K562 (cell line): ENCODE results near the gene MDC1. TPM values are rescaled to one million over a fixed set of nuclear protein-coding genes. Genes with fewer than 3 reads are reported as not detected.
"Not testable (repeated sequence)": the region's sequence is repeated elsewhere in the genome, so short reads cannot be mapped to it uniquely, and the experiment has no call there.

ENCODE experiments used
- ATAC-seq: fragments of 200-7000 bp; cut with Tn5 transposase; 3 replicates; pipeline ENCODE4 v1.9.1; 2020; ENCODE audit warnings: moderate library complexity
- BruUV-seq: library from RNA; stranded (reverse); fragments of 400-500 nt; replicated peaks from 2 replicates; lab custom pipeline; 2021; lab: Mats Ljungman, UMichigan
- CTCF ChIA-PET: fragments of 300-600 bp; formaldehyde crosslinking; extraction: SDS; loops from one replicate; lab custom pipeline; 2021; ENCODE audit warnings: low intra/inter-chr PET ratio; lab: Yijun Ruan, JAX
- POLR2A ChIA-PET: fragments of 300-600, 350-650 bp; sonication (Branson Sonifier 250); formaldehyde crosslinking; extraction: SDS; loops from one replicate; lab custom pipeline; 2021; ENCODE audit warnings: antibody characterized with exemption, inconsistent platforms; lab: Yijun Ruan, JAX
- DNase-seq, 4 experiments: peaks; one replicate each; pipeline versions ENCODE4 v3.0.0 to v3.0.0-alpha.2; 2011 to 2018; ENCODE audit warnings: low spot score in 3 of 4, mixed read lengths in 3 of 4; ENCODE audit errors: extremely low read depth in 1 of 4
- FAIRE-seq: peaks from 2 replicates; lab custom pipeline; 2011; peaks lifted over from hg19 to GRCh38; lab: Jason Lieb, UNC
- H2AFZ ChIP-seq: 2 replicates; pipeline ENCODE4 v1.6.0; 2011; ENCODE audit warnings: low read depth, low read length, control low read depth, inconsistent platforms
- H3K27ac ChIP-seq: fragments of 200-600 bp; 3 replicates; pipeline ENCODE4 v1.8.0; 2011; ENCODE audit warnings: low read depth, mild to moderate bottlenecking, control low read depth, inconsistent platforms, low read length, moderate library complexity, mixed read lengths; ENCODE audit errors: extremely low read depth
- H3K27me3 ChIP-seq, 2 experiments: fragments of 300-600 bp in 1 of 2; 2 replicates in 1 of 2; 3 replicates in 1 of 2; pipeline versions ENCODE4 v1.6.0 to v1.8.0; 2011; ENCODE audit warnings: inconsistent platforms in 2 of 2, low read length in 2 of 2, mild to moderate bottlenecking in 1 of 2, mixed read lengths in 1 of 2, moderate library complexity in 1 of 2; ENCODE audit not compliant: control insufficient read depth in 2 of 2, insufficient read depth in 2 of 2
- H3K36me3 ChIP-seq: fragments of 300-600 bp; 3 replicates; pipeline ENCODE4 v1.8.0; 2011; ENCODE audit warnings: mild to moderate bottlenecking, low read length, inconsistent platforms; ENCODE audit not compliant: control insufficient read depth, insufficient read depth
- H3K4me1 ChIP-seq, 2 experiments: fragments of 200-600 bp in 1 of 2; replicated peaks in 1 of 2; 2 replicates in 1 of 2; 3 replicates in 1 of 2; pipeline versions ENCODE4 v1.5.1 to v1.8.0; 2011; ENCODE audit warnings: inconsistent platforms in 2 of 2, low read length in 2 of 2, mild to moderate bottlenecking in 1 of 2, mixed read lengths in 1 of 2, moderate library complexity in 1 of 2; ENCODE audit not compliant: control insufficient read depth in 2 of 2, insufficient read depth in 2 of 2
- H3K4me2 ChIP-seq: 2 replicates; pipeline ENCODE4 v1.6.1; 2011; ENCODE audit warnings: low read length, control low read depth, inconsistent platforms, mixed read lengths; ENCODE audit not compliant: insufficient read depth
- H3K4me3 ChIP-seq: fragments of 200-600 bp; sonication (generic), shearing (Covaris generic); 2 replicates; pipeline ENCODE4 v1.5.1; 2016; ENCODE audit warnings: control low read depth, inconsistent platforms
- H3K79me2 ChIP-seq: fragments of 200-600 bp; 3 replicates; pipeline ENCODE4 v1.8.0; 2011; ENCODE audit warnings: low read length, inconsistent platforms; ENCODE audit not compliant: control insufficient read depth, insufficient read depth
- H3K9ac ChIP-seq, 2 experiments: 2 replicates each; pipeline versions ENCODE4 v1.6.0 to v1.6.1; 2011; ENCODE audit warnings: low read depth in 2 of 2, low read length in 2 of 2, control low read depth in 1 of 2, inconsistent platforms in 1 of 2, mild to moderate bottlenecking in 1 of 2, mixed read lengths in 1 of 2; ENCODE audit not compliant: insufficient read depth in 1 of 2
- H3K9me1 ChIP-seq: one replicate; pipeline ENCODE4 v1.6.0; 2011; ENCODE audit warnings: inconsistent platforms, mild to moderate bottlenecking, low read length, moderate library complexity; ENCODE audit not compliant: control insufficient read depth, insufficient read depth
- H3K9me3 ChIP-seq: replicated peaks from 2 replicates; pipeline ENCODE4 v1.5.1; 2011; ENCODE audit warnings: low read depth, low read length, inconsistent platforms; ENCODE audit not compliant: control insufficient read depth, insufficient read depth
- H4K20me1 ChIP-seq: replicated peaks from 2 replicates; pipeline ENCODE4 v1.6.1; 2011; ENCODE audit warnings: low read length, inconsistent platforms, mixed read lengths; ENCODE audit not compliant: control insufficient read depth, insufficient read depth
- EGR1 ChIP-seq: fragments of 450-650 bp; conservative IDR thresholded peaks from 2 replicates; pipeline ENCODE4 v1.6.1; 2017; ENCODE audit warnings: mild to moderate bottlenecking
- HIVEP1 ChIP-seq: fragments of 250-450 bp; sonication (Bioruptor Pico); IDR thresholded peaks from 2 replicates; pipeline ENCODE4 v1.4.0; 2020; ENCODE audit warnings: mild to moderate bottlenecking
- JUN ChIP-seq, 2 experiments: sonication (generic) in 1 of 2; formaldehyde crosslinking in 1 of 2; IDR thresholded peaks; 2 replicates each; pipeline versions ENCODE4 v1.6.1 to v1.8.0; 2012 to 2022; ENCODE audit warnings: borderline replicate concordance in 2 of 2, mild to moderate bottlenecking in 2 of 2, improper control_type of control experiment in 1 of 2, low read depth in 1 of 2, low read length in 1 of 2, missing genetic modification reagents in 1 of 2
- NR2C2 ChIP-seq, 2 experiments: fragments of 200-800 bp in 1 of 2; sonication (Bioruptor generic) in 1 of 2; sonication (generic) in 1 of 2; formaldehyde crosslinking in 1 of 2; IDR thresholded peaks; 2 replicates each; pipeline versions ENCODE4 v1.6.1 to v1.8.0; 2016 to 2022; ENCODE audit warnings: mild to moderate bottlenecking in 1 of 2, missing compliant biosample characterization in 1 of 2, missing genetic modification characterization in 1 of 2, missing genetic modification reagents in 1 of 2
- POLR2A ChIP-seq: fragments of 450-650 bp; conservative IDR thresholded peaks from 2 replicates; pipeline ENCODE4 v1.6.1; 2016
- RHOXF2B ChIP-seq: fragments of 250-450 bp; sonication (Bioruptor Pico); conservative IDR thresholded peaks from 2 replicates; pipeline ENCODE4 v1.5.1; 2021
- SUPT5H ChIP-seq: fragments of 450-650 bp; IDR thresholded peaks from 2 replicates; pipeline ENCODE4 v1.6.1; 2016
- TFE3 ChIP-seq: fragments of 450-650 bp; formaldehyde crosslinking; IDR thresholded peaks from 2 replicates; pipeline ENCODE4 v1.4.0; 2020; ENCODE audit warnings: mild to moderate bottlenecking, mixed read lengths
- ZNF584 ChIP-seq: fragments of 200-800 bp; sonication (Bioruptor generic); IDR thresholded peaks from 2 replicates; pipeline ENCODE4 v1.6.1; 2016; ENCODE audit warnings: low read depth, mild to moderate bottlenecking, missing genetic modification characterization, missing compliant biosample characterization
- WGBS: fragments of 100-300 bp; shearing (Covaris generic); methylation state at CpG from one replicate; pipeline ENCODE4 v1.1.6; 2016; ENCODE audit warnings: low coverage, mixed read lengths; ENCODE audit not compliant: insufficient coverage; ENCODE audit errors: missing lambda C conversion rate; 5-methylcytosine and 5-hydroxymethylcytosine counted together
- in situ Hi-C: fragments of 300-500 bp; cut with MboI; formaldehyde crosslinking; loops from 4 replicates; pipeline ENCODE4 v1.15.0; 2018; ENCODE audit warnings: inconsistent platforms, mixed read lengths
- intact Hi-C: fragments of 100-400 bp; cut with micrococcal nuclease; formaldehyde crosslinking; loops from 2 replicates; pipeline ENCODE4 v1.14.2; 2022
- polyA plus RNA-seq, 8 experiments: library from polyadenylated mRNA; depleted of rRNA in 4 of 8; stranded (reverse) in 5 of 8; unstranded in 3 of 8; fragments of >200 nt; fragmentation: Nextera tagmentation in 2 of 8; fragmentation: Illumina TruSeq in 1 of 8; extraction: Ambion mirVana in 2 of 8; extraction: Trizol in 1 of 8; gene quantifications; 2 replicates each; pipeline versions ENCODE4 v1.2.1 to v1.2.3, GENCODE V29; 2011 to 2014; ENCODE audit warnings: inconsistent platforms in 1 of 8, missing spikeins in 1 of 8
- total RNA-seq, 7 experiments: library from RNA; depleted of rRNA in 6 of 7; stranded (reverse); fragments of >200 nt in 6 of 7; fragmentation: Illumina TruSeq in 2 of 7; extraction: Trizol in 2 of 7; gene quantifications; 2 replicates each; pipeline versions ENCODE4 v1.2.1 to v1.2.3, GENCODE V29; 2011 to 2021; ENCODE audit warnings: low replicate concordance in 1 of 7

MDC1 gene
- total and polyA plus RNA-seq, 9 of the 15 experiments (the other 6 are each of a cell fraction or from before 2014, with no cell fraction given): 8.2 to 114 (median 20.0) TPM

DNA sequence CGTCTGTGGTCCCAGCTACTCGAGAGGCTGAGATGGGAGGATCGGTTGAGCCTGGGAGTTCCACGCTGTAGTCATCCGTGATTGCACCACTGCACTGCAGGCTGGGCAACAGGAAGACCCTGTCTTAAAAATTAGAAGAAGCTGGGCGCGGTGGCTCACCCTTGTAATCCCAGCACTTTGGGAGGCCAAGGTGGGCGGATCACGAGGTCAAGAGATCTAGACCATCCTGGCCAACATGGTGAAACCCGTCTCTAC, 4.9 kb upstream of the MDC1 start:
- Histone ChIP-seq H3K27ac (peak overlapping the region; percentile 91), H3K4me3 (peak overlapping the region; percentile 89), H3K4me1 (peaks cover 19 to 21% of the 10 kb centered on the region in 2 experiments), H3K79me2 (peaks cover 82% of the 10 kb centered on the region), H3K4me2 (peak overlapping the region; percentile 98), H3K9ac (peak overlapping the region; percentile 96)
- not testable (repeated sequence) for FAIRE-seq; H3K27me3 ChIP-seq; H3K9me3 ChIP-seq; BruUV-seq; H2AFZ ChIP-seq; ATAC-seq; DNase-seq; H3K9me1 ChIP-seq; TF ChIP-seq JUN (IDR thresholded peaks at IDR 0.05; ENCODE audit: borderline replicate concordance, low read depth, low read length); NR2C2 (CRISPR knock-in tag; IDR thresholded peaks at IDR 0.05)
- ChIA-PET POLR2A (interaction anchor here (0.6 to 27.1 kb wide), 17 partner anchors 7 to 387 kb away, joined by 3 to 524 read pairs (median 4); partner anchors contain the start of genes GTF2H4 and NRM), CTCF (interaction anchor here (0.8 to 5.0 kb wide), 7 partner anchors 9 to 238 kb away, joined by 3 to 92 read pairs (median 9); partner anchors contain the start of gene DHX16)
- under 1% methylated on average over 10 of the region's 10 CpGs for WGBS
- in situ Hi-C loops: loop anchor here (5.0 to 10.0 kb wide), 2 partner anchors 47 to 240 kb away; partner anchors contain the start of gene DHX16
- 0 out of 2 replicates have a peak, but pooled peaks have one; percentile 26 for TF ChIP-seq JUN (CRISPR knock-in tag; IDR thresholded peaks at IDR 0.05; ENCODE audit: borderline replicate concordance)
- TF ChIP-seq RHOXF2B (CRISPR knock-in tag): 0 out of 2 replicates have a peak, but pooled peaks have one; percentile 20
- peak; percentile 36; the same call in 1 of the 2 replicates for TF ChIP-seq POLR2A
- 0 out of 2 replicates have a peak, but pooled peaks have one; percentile 43 for TF ChIP-seq ZNF584
- TF ChIP-seq EGR1: peak; percentile 46
- peak; percentile 42 for TF ChIP-seq TFE3 (CRISPR knock-in tag)
- TF ChIP-seq SUPT5H: 0 out of 2 replicates have a peak, but pooled peaks have one; percentile 41
- TF ChIP-seq HIVEP1 (CRISPR knock-in tag): 0 out of 2 replicates have a peak, but pooled peaks have one; percentile 1
- TF ChIP-seq NR2C2 (tag; IDR thresholded peaks at IDR 0.05): 0 out of 2 replicates have a peak, but pooled peaks have one; percentile 1
- TF ChIP-seq, all 486 proteins: peak for 9; not testable (repeated sequence) for 477
- Histone ChIP-seq H4K20me1 (peaks cover 44% of the 10 kb centered on the region), H3K36me3 (peaks cover 52% of the 10 kb centered on the region)
- intact Hi-C loops: loop anchor here (1.0 kb wide), 1 partner anchor 43 kb away; no protein-coding TSS in a partner anchor
